K562 (cell line): ENCODE results near the gene CREB3L4. TPM values are rescaled to one million over a fixed set of nuclear protein-coding genes. Genes with fewer than 3 reads are reported as not detected.

Source experiments
- ARID3A ChIP-seq: IDR thresholded peaks from 2 replicates; pipeline ENCODE4 v1.6.1; 2012; ENCODE audit warnings: low read depth, low read length, improper control_type of control experiment, borderline replicate concordance
- BCLAF1 ChIP-seq, 2 experiments: fragments of 450-650 bp in 1 of 2; IDR thresholded peaks; 2 replicates each; pipeline ENCODE4 v1.6.1; 2011 to 2017; ENCODE audit warnings: low read depth in 2 of 2, antibody characterized with exemption in 1 of 2, borderline replicate concordance in 1 of 2, low read length in 1 of 2, mild to moderate bottlenecking in 1 of 2, mixed read lengths in 1 of 2; ENCODE audit not compliant: control insufficient read depth in 1 of 2
- CHCHD3 ChIP-seq: fragments of 250-450 bp; sonication (Bioruptor Pico); IDR thresholded peaks from 2 replicates; pipeline ENCODE4 v2.1.2; 2022; ENCODE audit warnings: mild to moderate bottlenecking
- ESRRA ChIP-seq: fragments of 450-650 bp; IDR thresholded peaks from 2 replicates; pipeline ENCODE4 v1.6.1; 2014; ENCODE audit warnings: low read depth, mild to moderate bottlenecking, moderate library complexity, borderline replicate concordance
- FOS ChIP-seq: IDR thresholded peaks from 3 replicates; pipeline ENCODE4 v1.6.1; 2011; ENCODE audit not compliant: insufficient read length; ENCODE audit errors: extremely low read depth
- FOXK1 ChIP-seq: sonication (generic); formaldehyde crosslinking; IDR thresholded peaks from 2 replicates; pipeline ENCODE4 v1.8.0; 2022; ENCODE audit warnings: missing genetic modification reagents, mild to moderate bottlenecking, borderline replicate concordance
- GABPB2 ChIP-seq: fragments of 250-450 bp; sonication (Bioruptor Pico); conservative IDR thresholded peaks from 2 replicates; pipeline ENCODE4 v1.5.1; 2021; ENCODE audit warnings: mild to moderate bottlenecking
- HINFP ChIP-seq: fragments of 450-650 bp; conservative IDR thresholded peaks from 2 replicates; pipeline ENCODE4 v1.6.1; 2016; ENCODE audit warnings: missing genetic modification characterization, low read depth, mild to moderate bottlenecking, control low read depth, missing compliant biosample characterization
- POLR2A ChIP-seq: fragments of 450-650 bp; conservative IDR thresholded peaks from 2 replicates; pipeline ENCODE4 v1.6.1; 2016
- SAP30 ChIP-seq: fragments of 200-600 bp; sonication (generic); IDR thresholded peaks from 2 replicates; pipeline ENCODE4 v1.6.1; 2012; ENCODE audit warnings: borderline replicate concordance, low read depth, mild to moderate bottlenecking, moderate library complexity, low read length, control low read depth, inconsistent platforms; ENCODE audit not compliant: insufficient read depth, poor library complexity, severe bottlenecking
- SREBF1 ChIP-seq: fragments of 150-350 bp; IDR thresholded peaks from 2 replicates; pipeline ENCODE4 v1.6.1; 2014; ENCODE audit warnings: antibody characterized with exemption, low read depth, low read length, borderline replicate concordance
- YBX1 ChIP-seq: fragments of 450-650 bp; IDR thresholded peaks from 2 replicates; pipeline ENCODE4 v1.7.1; 2016; ENCODE audit warnings: mild to moderate bottlenecking
- ZBTB43 ChIP-seq: sonication (generic); formaldehyde crosslinking; IDR thresholded peaks from 2 replicates; pipeline ENCODE4 v1.8.0; 2023; ENCODE audit warnings: mild to moderate bottlenecking, missing genetic modification reagents
- ZC3H11A ChIP-seq: IDR thresholded peaks from 2 replicates; pipeline ENCODE4 v1.6.1; 2012; ENCODE audit warnings: low read depth, low read length, improper control_type of control experiment
- ZNF224 ChIP-seq: sonication (generic); formaldehyde crosslinking; IDR thresholded peaks from 2 replicates; pipeline ENCODE4 v1.8.0; 2022; ENCODE audit warnings: mild to moderate bottlenecking, missing genetic modification reagents
- ZNF398 ChIP-seq: fragments of 250-450 bp; sonication (Bioruptor Pico); IDR thresholded peaks from 2 replicates; pipeline ENCODE4 v1.8.0; 2021; ENCODE audit warnings: moderate library complexity, mild to moderate bottlenecking, inconsistent platforms
- ZNF431 ChIP-seq: sonication (generic); formaldehyde crosslinking; IDR thresholded peaks from 2 replicates; pipeline ENCODE4 v1.8.0; 2022; ENCODE audit warnings: mild to moderate bottlenecking, missing genetic modification reagents
- polyA plus RNA-seq, 8 experiments: library from polyadenylated mRNA; depleted of rRNA in 4 of 8; stranded (reverse) in 5 of 8; unstranded in 3 of 8; fragments of >200 nt; fragmentation: Nextera tagmentation in 2 of 8; fragmentation: Illumina TruSeq in 1 of 8; extraction: Ambion mirVana in 2 of 8; extraction: Trizol in 1 of 8; gene quantifications; 2 replicates each; pipeline versions ENCODE4 v1.2.1 to v1.2.3, GENCODE V29; 2011 to 2014; ENCODE audit warnings: inconsistent platforms in 1 of 8, missing spikeins in 1 of 8
- total RNA-seq, 7 experiments: library from RNA; depleted of rRNA in 6 of 7; stranded (reverse); fragments of >200 nt in 6 of 7; fragmentation: Illumina TruSeq in 2 of 7; extraction: Trizol in 2 of 7; gene quantifications; 2 replicates each; pipeline versions ENCODE4 v1.2.1 to v1.2.3, GENCODE V29; 2011 to 2021; ENCODE audit warnings: low replicate concordance in 1 of 7

The CREB3L4 gene
- total and polyA plus RNA-seq, 9 of the 15 experiments (the other 6 are each of a cell fraction or from before 2014, with no cell fraction given): 9.9 to 18.6 (median 13.9) TPM

- TF ChIP-seq FOXK1 (CRISPR knock-in tag) (no peak), ZNF431 (peak; percentile 37; the same call in 1 of the 2 replicates), ZC3H11A (no peak), CHCHD3 (CRISPR knock-in tag) (no peak), YBX1 (no peak), ARID3A (no peak), SAP30 (peak; percentile 28), POLR2A (no peak), ZNF398 (no peak), BCLAF1 (IDR thresholded peaks at IDR 0.05; ENCODE audit: borderline replicate concordance in 1 of 2, control insufficient read depth in 1 of 2, low read depth in 2 of 2, low read length in 1 of 2) (no peak), ZNF224 (CRISPR knock-in tag) (0 out of 2 replicates have a peak, but pooled peaks have one; percentile 4), ZBTB43 (CRISPR knock-in tag) (0 out of 2 replicates have a peak, but pooled peaks have one; percentile 23), SREBF1 (no peak), FOS (no peak), HINFP (tag) (peak; percentile 47; the same call in 1 of the 2 replicates), GABPB2 (no peak), ESRRA (no peak)
These were observed 10.0 kb upstream of the CREB3L4 start (continued) for GRCh38 chr1:153957744-153958110.
